GM21786 (cell line): Measurements from ENCODE around the gene USP51.
"Not testable (repeated sequence)": the region's sequence is repeated elsewhere in the genome, so short reads cannot be mapped to it uniquely, and the experiment has no call there.

Experiments
- ATAC-seq: cut with Tn5 transposase; IDR thresholded peaks from one replicate; pipeline ENCODE4 v1.9.1; 2021; ENCODE audit not compliant: unreplicated experiment

The USP51 gene

DNA sequence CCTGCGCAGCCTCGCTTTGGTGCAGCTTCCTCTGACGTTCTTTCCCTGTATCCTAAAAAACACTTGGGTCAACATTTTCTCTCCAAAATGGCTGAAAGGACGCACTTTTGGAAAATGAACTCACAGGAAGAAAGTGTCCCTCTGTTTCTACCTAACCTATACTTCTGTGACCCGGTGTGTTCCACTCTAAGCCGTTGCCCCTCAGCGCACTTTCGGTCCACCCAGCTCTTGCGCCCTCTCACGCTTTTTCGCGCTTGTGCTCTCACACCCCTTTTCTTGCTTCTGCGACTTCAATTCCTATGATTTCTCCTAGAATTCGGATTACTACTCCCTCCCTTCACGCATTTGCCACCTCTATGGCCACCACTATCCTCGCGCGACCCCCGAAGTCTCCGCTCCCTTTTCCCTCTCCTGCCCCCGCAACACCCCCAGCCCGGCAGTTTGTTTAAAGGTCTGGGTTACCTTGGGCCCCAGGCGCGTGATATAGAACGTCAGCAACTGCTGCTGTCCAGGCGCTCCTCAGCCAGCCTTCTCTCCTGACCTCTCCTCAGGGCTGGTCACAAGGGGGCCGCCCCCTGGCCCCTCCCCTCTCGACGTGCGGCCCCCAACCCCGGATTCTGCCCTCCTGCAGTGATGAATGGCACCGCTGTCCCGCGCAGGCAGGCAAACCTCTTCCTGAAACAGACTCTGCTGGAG is at the start of gene USP51:
TSS of gene USP51 (minus strand) at position 535 of the 696 bp plus-strand sequence. CDS start 909 bp downstream, outside the sequence.
- peak; percentile 35 for ATAC-seq

DNA sequence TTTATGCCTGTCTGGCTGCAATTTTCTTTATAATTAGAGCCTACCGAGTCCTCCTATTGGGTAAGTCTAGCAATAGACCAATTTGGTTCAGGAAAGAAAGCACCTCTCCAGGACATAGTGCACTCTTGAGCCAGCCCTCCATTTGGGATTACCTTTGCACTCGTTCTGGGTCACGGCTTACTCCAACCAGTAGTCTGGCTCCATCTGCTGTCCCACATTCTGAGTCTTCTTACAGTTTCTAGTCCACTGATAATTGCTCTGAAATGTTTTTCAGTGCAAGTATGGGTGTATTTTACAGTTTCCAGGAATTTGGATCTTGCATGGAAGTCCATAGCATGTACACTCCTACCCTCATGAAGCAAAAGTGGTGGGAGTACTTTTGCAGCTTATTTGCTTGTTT is 34.8 kb upstream of the USP51 start:
- ATAC-seq, result no peak

DNA sequence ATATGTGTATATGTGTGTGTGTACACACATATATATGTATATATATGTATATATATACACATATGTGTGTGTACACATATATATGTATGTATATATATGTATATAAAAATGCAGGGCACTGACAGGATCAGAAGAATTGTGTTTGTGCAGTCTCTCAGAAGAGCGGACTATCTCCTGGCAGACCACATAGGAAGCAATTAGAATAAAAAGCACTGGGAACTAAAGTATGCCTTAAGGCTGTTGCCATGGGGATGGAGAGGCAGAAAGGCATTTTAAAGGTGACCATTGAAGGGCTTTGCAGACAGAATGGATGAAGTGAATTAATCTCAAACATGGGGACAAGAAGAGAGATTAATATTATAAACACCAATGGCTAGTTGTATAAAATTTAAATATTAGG is 33.7 kb upstream of the USP51 start:
- ATAC-seq, result no peak

DNA sequence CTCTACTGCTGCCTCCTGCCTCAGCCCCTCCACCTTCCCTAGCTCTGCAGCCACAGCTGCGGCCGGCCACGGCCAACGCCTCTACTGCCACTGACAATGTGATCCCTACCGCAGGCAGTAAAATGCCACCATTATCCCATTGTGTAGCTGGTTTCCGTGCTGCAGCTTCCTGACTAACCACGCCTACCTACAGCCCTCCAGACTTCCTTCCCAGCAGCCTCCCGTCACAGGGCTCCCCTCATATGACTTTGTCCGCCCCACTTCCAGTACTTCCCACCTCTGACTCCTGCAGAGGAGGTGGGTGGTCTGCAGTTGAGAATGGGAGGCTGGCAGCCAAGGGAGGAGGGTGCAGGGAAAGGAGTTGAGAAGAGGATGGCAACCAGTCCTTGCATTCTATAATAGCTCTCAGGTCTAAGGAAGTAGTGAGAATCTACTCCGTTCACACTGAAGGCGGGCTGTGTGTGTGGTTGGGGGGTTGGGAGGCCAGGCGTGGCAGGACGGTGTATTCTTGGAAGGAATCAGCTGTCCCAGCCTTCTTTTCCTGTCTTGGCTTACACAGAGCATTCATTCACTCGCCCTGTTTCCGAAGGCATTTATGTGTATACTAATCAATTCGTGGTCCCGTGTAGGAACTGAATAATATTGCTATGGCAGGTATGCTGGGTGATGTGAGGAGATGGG is 33.1 kb upstream of the USP51 start:
- ATAC-seq, result no peak

DNA sequence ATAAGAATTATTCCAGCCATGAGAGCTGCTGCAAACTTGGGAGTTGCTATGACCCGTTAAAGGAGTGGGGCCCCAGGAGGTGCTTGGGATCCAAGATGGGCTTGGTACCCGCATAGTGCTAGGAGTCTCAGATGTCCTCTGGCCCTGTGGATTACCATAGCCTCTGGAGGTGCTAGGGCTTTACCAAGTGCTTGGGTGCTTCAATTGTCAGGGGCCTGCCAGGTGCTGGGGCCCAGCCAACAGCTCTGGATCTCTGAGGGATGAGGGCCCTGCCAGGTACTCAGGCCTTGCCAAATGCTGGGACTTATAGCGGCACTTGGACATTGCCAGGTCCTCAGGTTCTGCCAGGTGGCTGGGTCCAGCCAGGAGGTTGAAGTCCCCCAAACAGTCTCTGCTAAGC is 32.0 kb upstream of the USP51 start:
- ATAC-seq, result no peak

- not testable (repeated sequence) for ATAC-seq
Measured at GRCh38 chrX:55516794-55517481, 27.3 kb upstream of the USP51 start.

GRCh38 chrX:55513045-55513737 is 23.5 kb upstream of the USP51 start:
- not testable (repeated sequence) for ATAC-seq

DNA sequence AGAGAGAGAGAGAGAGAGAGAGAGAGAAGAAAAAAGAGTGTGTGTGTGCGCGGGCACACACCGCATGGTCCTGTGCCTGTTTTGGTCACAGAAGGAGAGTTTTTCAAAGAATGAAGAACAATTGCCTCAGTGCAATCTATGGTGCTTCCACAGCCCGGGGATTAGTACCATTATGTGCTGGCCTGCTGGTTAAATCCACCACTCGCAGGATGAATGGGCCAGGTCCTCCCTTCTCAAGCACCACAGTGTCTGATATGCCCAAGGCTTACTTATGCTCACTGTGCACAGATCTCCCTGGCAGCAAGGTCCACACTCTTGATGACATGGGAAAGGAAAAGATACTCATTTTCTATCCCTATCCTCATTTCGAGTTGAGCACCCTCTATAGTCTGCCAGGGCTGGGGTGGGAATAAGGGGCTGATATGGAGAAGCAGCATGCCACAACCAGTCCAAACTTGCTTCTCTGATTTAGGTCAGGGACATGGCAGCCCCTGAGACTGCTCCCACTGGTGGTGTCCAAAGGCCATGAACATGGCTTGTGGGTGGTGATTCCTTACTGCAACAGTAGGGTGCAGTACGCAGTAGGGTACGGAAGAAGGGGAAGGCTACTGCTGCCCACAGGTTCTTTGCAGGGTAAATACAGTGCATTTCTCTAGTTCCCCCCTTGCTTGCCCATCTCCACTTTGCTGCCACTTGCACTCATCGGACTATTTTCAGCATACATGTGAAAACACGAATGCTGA is 18.9 kb upstream of the USP51 start:
- ATAC-seq, result not testable (repeated sequence)

DNA sequence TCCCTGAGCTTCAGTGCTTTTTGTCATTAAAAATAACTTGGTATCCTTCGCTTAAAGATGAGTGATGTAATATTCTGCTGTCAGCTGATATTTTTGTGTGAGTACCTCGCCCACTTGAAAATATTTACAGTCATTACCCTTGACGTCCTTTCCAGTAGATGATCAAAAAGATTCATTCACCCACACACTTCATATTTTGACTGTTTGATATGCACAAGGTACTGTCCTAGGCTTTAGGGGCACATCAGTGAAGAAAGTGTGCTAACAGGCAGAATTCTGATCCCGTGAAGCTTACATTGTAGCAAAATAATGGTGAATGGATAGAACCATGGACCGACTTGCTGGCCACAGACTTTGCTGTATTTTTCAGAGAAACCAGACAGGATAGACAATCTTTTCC is 18.1 kb upstream of the USP51 start:
- ATAC-seq, result not testable (repeated sequence)

DNA sequence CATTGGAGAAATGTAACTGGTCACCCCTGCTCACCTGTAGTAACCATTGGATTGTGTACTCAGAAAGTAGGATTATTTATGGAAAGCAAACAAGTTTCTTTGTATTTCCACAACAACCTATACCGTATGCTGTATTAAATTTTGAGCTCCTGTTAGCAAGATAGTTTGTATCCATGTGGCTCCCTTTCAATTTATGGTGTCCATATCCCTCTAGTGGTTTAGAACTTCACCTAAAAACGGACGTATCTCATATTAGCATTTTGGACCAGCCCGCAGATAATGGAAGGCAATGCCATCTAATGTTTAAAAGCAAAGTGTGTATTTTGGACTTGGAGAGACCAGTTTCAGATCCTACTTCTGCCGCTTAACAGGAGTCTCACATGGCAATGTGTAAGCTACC is 17.4 kb upstream of the USP51 start:
- not testable (repeated sequence) for ATAC-seq

- no peak for ATAC-seq
Measured at GRCh38 chrX:55490974-55491373, 1.3 kb upstream of the USP51 start.

GRCh38 chrX:55490121-55490520 is 473 bp upstream of the USP51 start:
- no peak for ATAC-seq

DNA sequence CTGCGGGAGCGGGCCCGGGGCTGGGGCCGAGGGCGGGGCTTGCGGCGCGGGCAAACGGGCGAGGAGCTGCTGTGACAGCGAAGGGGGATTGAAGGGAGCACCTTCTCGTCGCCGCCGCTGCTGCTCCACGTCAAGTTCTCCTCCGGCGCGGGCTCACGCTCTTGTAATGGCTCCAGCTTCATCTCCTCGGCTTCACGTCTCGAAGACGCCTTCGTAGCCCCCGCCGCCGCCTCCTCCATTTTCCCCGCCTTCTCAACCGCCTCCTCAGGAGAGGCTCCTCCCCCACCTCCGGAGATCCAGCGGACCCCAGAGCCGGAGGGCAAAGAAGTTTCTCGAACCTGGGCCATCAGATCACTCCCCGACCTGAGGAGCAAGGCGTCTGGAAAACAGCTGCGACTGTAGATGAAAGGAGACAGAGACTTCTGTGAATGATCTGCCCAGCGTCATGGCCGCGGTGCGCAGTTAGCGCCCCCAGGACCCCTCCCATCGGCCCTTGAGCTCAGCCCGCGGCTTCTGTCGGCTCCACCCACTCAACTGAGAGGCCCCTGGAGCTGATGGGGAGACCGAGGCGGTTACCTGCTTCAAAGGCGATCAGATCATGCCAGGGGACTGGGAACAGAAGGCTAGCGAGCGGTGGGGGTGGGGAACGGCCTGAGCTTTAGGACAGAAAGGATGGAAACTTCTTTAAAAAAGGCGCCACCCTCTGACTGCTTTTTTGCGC is 895 bp downstream of the USP51 start:
- peak; percentile 62 for ATAC-seq

DNA sequence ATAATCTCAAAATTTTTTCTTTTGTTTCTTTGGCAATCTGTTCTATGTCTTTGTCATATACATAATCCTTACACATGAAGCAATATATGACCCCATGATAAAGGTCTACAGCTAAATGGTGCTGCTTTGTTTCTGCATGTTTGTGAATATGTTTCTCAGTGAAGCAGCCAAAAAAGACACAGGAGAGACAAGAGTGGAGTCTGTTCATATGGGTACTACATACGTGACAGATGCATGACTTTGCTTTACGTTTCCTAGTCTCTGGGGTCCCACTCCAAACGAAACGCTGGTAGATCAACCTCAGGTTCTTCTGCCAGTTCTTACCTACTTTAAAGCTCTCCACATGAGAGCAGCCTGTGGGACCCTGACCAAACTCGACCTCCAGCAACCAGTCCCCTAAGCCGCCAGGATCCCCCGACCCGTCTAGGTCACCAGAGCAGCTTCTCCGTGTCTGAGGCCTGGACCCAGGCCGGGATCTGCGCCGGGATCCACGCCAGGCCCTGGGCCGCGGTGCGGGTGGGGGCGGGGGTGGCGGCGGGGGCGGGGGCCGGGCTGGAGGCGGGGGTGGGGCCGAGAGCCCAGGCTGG is 1.5 kb downstream of the USP51 start:
- ATAC-seq, result peak; percentile 3

DNA sequence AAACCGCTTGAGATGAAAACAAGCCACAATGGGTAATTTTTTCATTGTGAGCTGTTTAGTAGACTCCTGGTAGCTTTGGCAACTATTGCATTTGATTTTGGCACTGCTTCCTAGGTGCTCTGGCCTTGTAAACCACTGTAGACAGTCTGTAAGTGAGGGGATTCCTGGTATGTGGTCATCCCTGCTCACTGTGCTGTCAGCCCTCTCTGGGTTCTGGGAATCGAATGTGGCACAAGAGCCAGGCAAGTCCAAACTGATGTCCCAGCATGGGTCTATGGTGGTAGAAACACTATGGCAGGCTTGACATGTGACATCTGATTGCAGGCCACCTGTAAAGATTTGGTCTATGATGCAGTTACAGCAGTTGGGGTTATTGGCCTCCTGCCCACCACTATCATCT is 2.5 kb downstream of the USP51 start:
- no peak for ATAC-seq

- ATAC-seq, result no peak
Measured at GRCh38 chrX:55486736-55487135, 2.9 kb downstream of the USP51 start.

GRCh38 chrX:55484948-55485347 is 4.7 kb downstream of the USP51 start:
- ATAC-seq, result no peak

DNA sequence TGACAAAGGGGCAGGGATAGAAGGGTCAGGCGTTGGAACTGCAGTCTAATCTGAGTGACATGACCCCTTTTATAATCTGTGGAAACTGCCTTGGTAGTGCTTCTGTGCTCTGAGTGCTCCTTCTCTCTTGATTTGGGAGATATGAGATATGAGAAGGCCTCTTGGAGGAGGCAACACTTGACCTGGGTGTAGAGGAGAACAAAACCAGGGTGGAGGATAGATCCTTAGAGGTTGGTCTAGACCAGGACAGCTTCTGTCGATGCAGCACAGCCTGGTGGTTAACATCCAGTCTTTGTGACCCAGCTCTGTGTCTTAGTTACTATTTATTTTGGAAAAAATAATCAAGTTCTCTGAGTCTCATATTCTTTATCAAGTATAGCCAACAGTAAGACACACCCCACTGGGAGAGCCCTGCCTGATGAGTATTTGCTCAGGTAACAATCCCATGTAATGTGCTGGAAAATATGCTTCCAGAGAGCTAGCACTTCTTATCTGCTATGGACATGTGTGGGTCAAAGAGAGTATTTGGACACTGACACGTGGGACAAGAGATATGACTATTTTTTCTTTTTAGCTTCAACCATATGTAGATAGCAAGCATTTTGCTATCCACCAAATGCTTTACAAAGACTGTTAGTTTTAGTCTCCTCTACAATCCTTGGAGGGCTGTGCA is 9.1 kb downstream of the USP51 start:
- no peak for ATAC-seq

GRCh38 chrX:55479956-55480355 is 9.7 kb downstream of the USP51 start:
- ATAC-seq, result not testable (repeated sequence)
